ENCODE results near the gene SRC.

DNA sequence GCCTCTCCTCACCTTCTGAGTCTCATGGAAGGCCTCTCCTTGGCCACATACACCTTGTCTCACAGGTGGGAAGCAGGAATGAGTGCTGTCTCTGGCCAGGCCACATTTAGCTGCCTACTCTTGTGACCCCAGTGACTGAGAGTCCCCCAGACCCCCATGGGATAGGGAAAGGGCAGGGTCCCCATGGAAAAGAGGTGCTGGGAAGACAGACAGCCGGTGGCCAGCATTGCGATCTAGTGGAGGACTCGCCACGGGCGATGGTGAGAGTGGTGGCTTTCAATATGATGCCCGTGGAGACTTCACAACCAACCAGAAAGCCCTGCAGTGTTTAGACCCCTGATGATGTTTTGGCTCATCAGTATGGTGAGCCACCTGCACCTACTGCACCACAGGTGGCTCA, 36.6 kb upstream of the SRC start:
- TF ChIP-seq TAF1 (IDR thresholded peaks at IDR 0.05; ENCODE audit: low read depth, low read length) (no peak), POLR2A (IDR thresholded peaks at IDR 0.05; ENCODE audit: low read depth, low read length) (no peak), POLR2AphosphoS5 (IDR thresholded peaks at IDR 0.05; ENCODE audit: low read depth, low read length) (no peak), PAX5 (IDR thresholded peaks at IDR 0.05; ENCODE audit: insufficient read depth, low read length, severe bottlenecking) (no peak), SPI1 (IDR thresholded peaks at IDR 0.05; ENCODE audit: low read depth, low read length) (no peak), POU2F2 (IDR thresholded peaks at IDR 0.05; ENCODE audit: low read depth, low read length) (no peak)
